Activated CD4-positive, alpha-beta T cell treated with anti-CD3 and anti-CD28 coated beads, Interleukin-2, amount 50 U/mL, for 1 hour (primary cell): ENCODE measurements around the gene TRANK1.

Source experiments
- DNase-seq: peaks from one replicate; pipeline ENCODE4 v3.0.0-alpha.2; 2020

TRANK1 gene

DNA sequence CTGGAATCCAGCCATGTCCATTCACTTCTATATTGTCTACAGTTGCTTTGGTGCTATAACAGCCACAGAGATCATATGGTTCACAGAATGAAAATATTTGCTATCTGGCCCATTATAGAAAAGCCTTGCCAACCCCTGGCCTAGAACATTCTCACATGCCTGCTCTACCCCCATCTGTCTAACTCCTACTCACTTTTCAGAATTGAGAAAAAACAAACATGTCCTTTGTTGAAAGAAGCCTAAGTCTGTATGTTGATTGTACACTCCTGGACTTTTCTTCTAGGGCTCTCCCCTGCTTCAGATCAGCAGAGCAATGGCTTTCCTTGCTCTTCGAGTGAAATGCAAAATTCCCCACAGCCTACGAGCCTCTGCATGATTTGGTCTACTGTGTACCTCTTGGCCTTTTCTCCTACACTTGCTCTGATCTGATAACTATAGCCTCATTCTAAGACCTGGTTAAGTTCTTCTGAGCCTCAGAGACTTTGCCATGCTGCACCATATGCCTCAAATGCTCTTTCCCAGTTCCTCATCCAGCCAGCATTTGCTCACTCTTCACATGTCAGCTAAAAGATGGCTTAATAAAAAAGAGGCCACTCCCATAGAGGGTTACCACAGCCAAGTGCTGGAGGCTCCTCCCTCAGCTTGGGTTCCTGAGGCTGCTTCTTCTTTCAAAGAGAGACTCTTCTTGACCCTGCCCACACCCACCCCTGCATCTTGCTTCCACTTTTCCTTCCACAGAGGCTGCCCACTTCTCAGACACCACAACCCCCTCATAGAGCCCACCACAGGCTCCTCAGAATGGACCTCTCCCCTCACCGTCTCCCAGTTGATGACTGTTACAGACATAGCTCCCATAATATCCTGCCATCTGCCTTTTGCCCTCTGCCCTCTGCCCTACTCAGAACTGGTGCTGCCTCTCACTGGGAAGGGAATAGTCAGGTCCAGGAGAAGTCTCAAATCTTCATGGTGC is 157.6 kb downstream of the TRANK1 start:
- DNase-seq = no peak

DNA sequence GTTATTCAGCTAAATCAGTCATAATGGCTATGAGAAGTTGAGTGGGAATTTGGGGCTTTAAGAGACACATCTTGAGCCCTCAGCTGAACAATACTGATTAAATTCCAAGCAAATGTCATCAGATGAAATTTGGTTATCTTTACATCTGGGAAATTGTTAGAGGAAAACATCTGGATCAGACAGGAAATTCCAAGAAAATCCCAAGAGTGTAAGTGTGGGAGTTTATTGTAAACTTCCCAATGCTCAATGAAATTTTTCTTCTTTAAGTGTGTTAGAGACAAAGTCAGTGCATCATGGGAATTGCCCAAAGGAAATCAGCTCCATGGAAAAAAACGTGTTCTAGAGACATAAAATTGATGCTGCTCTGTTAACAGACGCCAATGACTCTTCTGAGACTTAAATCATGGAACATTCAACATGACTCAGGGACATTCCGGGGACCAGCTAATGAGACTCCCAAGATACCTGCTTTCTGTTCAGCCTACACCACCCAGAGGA is 160.7 kb downstream of the TRANK1 start:
- no peak for DNase-seq

GRCh38 chr3:36777424-36778218 is 167.2 kb downstream of the TRANK1 start:
- no peak for DNase-seq
